Fibroblast of villous mesenchyme (primary cell): ENCODE data around the gene SSR2. TPM values are rescaled to one million over a fixed set of nuclear protein-coding genes. Genes with fewer than 3 reads are reported as not detected.
A peak's percentile ranks its signal among the peaks of the same experiment; 100 is the strongest.

Experiments used
- DNase-seq: peaks from one replicate; pipeline ENCODE4 v3.0.0-alpha.2; 2010; ENCODE audit warnings: low read depth
- H3K4me3 ChIP-seq: 2 replicates; pipeline ENCODE4 v1.5.1; 2011; ENCODE audit warnings: low read depth, mild to moderate bottlenecking, low read length
- CTCF ChIP-seq: IDR thresholded peaks from 2 replicates; pipeline ENCODE4 v1.5.1; 2012; ENCODE audit warnings: low read depth, mild to moderate bottlenecking, low read length; ENCODE audit not compliant: insufficient read depth
- total RNA-seq: library from RNA; depleted of rRNA; stranded (reverse); fragments of >200 nt; gene quantifications from 2 replicates; pipeline ENCODE4 v1.2.3, GENCODE V29; 2012

The SSR2 gene
- total RNA-seq, 1 donor: 386 TPM

GRCh38 chr1:155978325-155978972 is 42.3 kb downstream of the SSR2 start, which contains the start of gene ARHGEF2:
TSS of gene ARHGEF2 (minus strand) at chr1:155978547. CDS start at chr1:155978427, 120 bp downstream.
- peak; percentile 15 for TF ChIP-seq CTCF
- peak within 1 kb of the TSS; percentile 89 for H3K4me3 ChIP-seq
- DNase-seq: peak; percentile 75

- DNase-seq: no peak
- no peak for TF ChIP-seq CTCF
- peak overlapping the region; percentile 89 for H3K4me3 ChIP-seq
These were observed 42.9 kb downstream of the SSR2 start for GRCh38 chr1:155977690-155978324.

- H3K4me3 ChIP-seq: peak overlapping the region; percentile 89
- no peak for TF ChIP-seq CTCF
- DNase-seq: no peak
These were observed 43.6 kb downstream of the SSR2 start for GRCh38 chr1:155976913-155977689.

- no peak for TF ChIP-seq CTCF
- peak overlapping the region; percentile 89 for H3K4me3 ChIP-seq
- DNase-seq: peak; percentile 78
These were observed 44.5 kb downstream of the SSR2 start for GRCh38 chr1:155976062-155976912.

- no peak for DNase-seq
- TF ChIP-seq CTCF: no peak
- peak overlapping the region; percentile 89 for H3K4me3 ChIP-seq
These were observed 45.2 kb downstream of the SSR2 start for GRCh38 chr1:155975375-155976061.
